GM19324 (cell line): Measurements from ENCODE around the gene TRIM61.
"Not testable (repeated sequence)": the region's sequence is repeated elsewhere in the genome, so short reads cannot be mapped to it uniquely, and the experiment has no call there.

Source experiments
- ATAC-seq: cut with Tn5 transposase; IDR thresholded peaks from one replicate; pipeline ENCODE4 v1.9.1; 2021; ENCODE audit warnings: mild to moderate bottlenecking, moderate library complexity; ENCODE audit not compliant: unreplicated experiment, low FRiP score

Gene TRIM61

GRCh38 chr4:164959421-164959820 lies 18.0 kb downstream of the TRIM61 start:
- not testable (repeated sequence) for ATAC-seq

GRCh38 chr4:164956766-164957643 lies 20.5 kb downstream of the TRIM61 start:
- peak; percentile 100 for ATAC-seq

GRCh38 chr4:164955107-164955805 lies 22.2 kb downstream of the TRIM61 start:
- no peak for ATAC-seq

- no peak for ATAC-seq
Measured at GRCh38 chr4:164952551-164952950, 24.9 kb downstream of the TRIM61 start.

- ATAC-seq: no peak
Measured at GRCh38 chr4:164949448-164950143, 27.9 kb downstream of the TRIM61 start.

- ATAC-seq: no peak
Measured at GRCh38 chr4:164948975-164949374, 28.5 kb downstream of the TRIM61 start.

GRCh38 chr4:164948006-164948405 lies 29.5 kb downstream of the TRIM61 start:
- not testable (repeated sequence) for ATAC-seq

- no peak for ATAC-seq
Measured at GRCh38 chr4:164946810-164947209, 30.6 kb downstream of the TRIM61 start.

GRCh38 chr4:164945146-164945545 lies 32.3 kb downstream of the TRIM61 start:
- ATAC-seq: no peak

- no peak for ATAC-seq
Measured at GRCh38 chr4:164943192-164943591, 34.3 kb downstream of the TRIM61 start.

- peak; percentile 43 for ATAC-seq
Measured at GRCh38 chr4:164937576-164938270, 39.7 kb downstream of the TRIM61 start.

GRCh38 chr4:164935865-164936606 lies 41.4 kb downstream of the TRIM61 start:
- peak; percentile 55 for ATAC-seq

- peak; percentile 65 for ATAC-seq
Measured at GRCh38 chr4:164935363-164935762, 42.1 kb downstream of the TRIM61 start.

GRCh38 chr4:164933244-164933643 lies 44.2 kb downstream of the TRIM61 start:
- no peak for ATAC-seq

GRCh38 chr4:164931551-164932324 lies 45.7 kb downstream of the TRIM61 start:
- no peak for ATAC-seq

- no peak for ATAC-seq
Measured at GRCh38 chr4:164930647-164931046, 46.8 kb downstream of the TRIM61 start.

- ATAC-seq: not testable (repeated sequence)
Measured at GRCh38 chr4:164927101-164927500, 50.4 kb downstream of the TRIM61 start.

GRCh38 chr4:164926301-164926700 lies 51.2 kb downstream of the TRIM61 start:
- ATAC-seq: no peak

- ATAC-seq: no peak
Measured at GRCh38 chr4:164924670-164925238, 52.7 kb downstream of the TRIM61 start.
